Measurements from ENCODE around the gene SPON2. TPM values are rescaled to one million over a fixed set of nuclear protein-coding genes. Genes with fewer than 3 reads are reported as not detected.

The SPON2 gene
- total RNA-seq, 2 experiments from 2014 or later: 8.4 to 35.3 TPM

DNA sequence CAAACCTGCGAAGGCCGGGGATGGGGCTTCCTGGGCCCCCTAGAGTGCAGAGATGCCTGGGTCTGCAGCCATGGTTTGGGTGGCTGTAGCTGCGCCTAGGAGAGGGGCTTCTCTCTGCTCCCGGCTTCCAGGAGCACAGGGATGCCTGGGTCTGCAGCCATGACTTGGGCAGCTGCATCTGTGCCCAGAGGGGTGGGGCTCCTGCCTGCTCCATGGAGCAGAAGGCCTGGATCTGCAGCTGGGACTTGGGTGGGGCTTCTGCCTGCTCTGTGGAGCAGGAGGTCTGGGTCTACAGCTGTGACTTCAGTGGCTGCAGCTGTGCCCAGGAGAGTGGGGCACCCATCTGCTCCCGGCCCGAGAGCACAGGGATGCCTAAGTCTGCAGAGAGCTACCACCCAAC lies 20.8 kb downstream of the SPON2 start:
- Histone ChIP-seq H3K27ac (ENCODE audit: low read depth, low read length, poor library complexity, severe bottlenecking) (no peak overlapping the region), H2AFZ (ENCODE audit: low read length) (no peak overlapping the region), H3K4me1 (ENCODE audit: insufficient read depth, low read length, poor library complexity, severe bottlenecking) (peaks cover 18% of the 10 kb centered on the region), H3K9me2 (ENCODE audit: insufficient read depth, low read length) (no peaks in the 10 kb centered on the region), H3K36me3 (ENCODE audit: insufficient read depth, low read length) (no peaks in the 10 kb centered on the region), H4K20me1 (ENCODE audit: insufficient read depth, low read length) (no peaks in the 10 kb centered on the region), H3K4me3 (ENCODE audit: low read depth, low read length, poor library complexity, severe bottlenecking) (no peak overlapping the region), H3K9me3 (ENCODE audit: low read length) (peaks cover 7% of the 10 kb centered on the region; the same call in 1 of the 2 replicates), H3K79me2 (ENCODE audit: insufficient read depth, low read depth, low read length) (no peaks in the 10 kb centered on the region), H3K4me2 (ENCODE audit: low read length) (no peak overlapping the region)
- no peak for DNase-seq (ENCODE audit: low spot score)
- ChIA-PET CTCF (ENCODE audit: unreplicated experiment) (no interaction called here), POLR2A (no interaction called here)
- BruUV-seq (replicated peaks): no TSS peak
- TF ChIP-seq CTCF (conservative IDR thresholded peaks at IDR 0.05; ENCODE audit: low read length) (no peak), EZH2phosphoT487 (IDR thresholded peaks at IDR 0.05; ENCODE audit: borderline replicate concordance, low read depth, low read length) (no peak)
- intact Hi-C loops (cut with micrococcal nuclease; ENCODE audit: unreplicated experiment): no loop called here

- Histone ChIP-seq H3K9me2 (ENCODE audit: insufficient read depth, low read length) (no peaks in the 10 kb centered on the region), H3K4me3 (ENCODE audit: low read depth, low read length, poor library complexity, severe bottlenecking) (no peak overlapping the region), H3K36me3 (ENCODE audit: insufficient read depth, low read length) (no peaks in the 10 kb centered on the region), H2AFZ (ENCODE audit: low read length) (no peak overlapping the region), H3K27ac (ENCODE audit: low read depth, low read length, poor library complexity, severe bottlenecking) (no peak overlapping the region), H3K4me1 (ENCODE audit: insufficient read depth, low read length, poor library complexity, severe bottlenecking) (peaks cover 18% of the 10 kb centered on the region), H3K4me2 (ENCODE audit: low read length) (no peak overlapping the region), H4K20me1 (ENCODE audit: insufficient read depth, low read length) (no peaks in the 10 kb centered on the region), H3K9me3 (ENCODE audit: low read length) (peaks cover 7% of the 10 kb centered on the region; the same call in 1 of the 2 replicates), H3K79me2 (ENCODE audit: insufficient read depth, low read depth, low read length) (no peaks in the 10 kb centered on the region)
- intact Hi-C loops (cut with micrococcal nuclease; ENCODE audit: unreplicated experiment): no loop called here
- TF ChIP-seq EZH2phosphoT487 (IDR thresholded peaks at IDR 0.05; ENCODE audit: borderline replicate concordance, low read depth, low read length) (no peak), CTCF (conservative IDR thresholded peaks at IDR 0.05; ENCODE audit: low read length) (no peak)
- ChIA-PET POLR2A (no interaction called here), CTCF (ENCODE audit: unreplicated experiment) (no interaction called here)
- no TSS peak for BruUV-seq (replicated peaks)
- no peak for DNase-seq (ENCODE audit: low spot score)
Observed at GRCh38 chr4:1150875-1151274, 21.5 kb downstream of the SPON2 start.

DNA sequence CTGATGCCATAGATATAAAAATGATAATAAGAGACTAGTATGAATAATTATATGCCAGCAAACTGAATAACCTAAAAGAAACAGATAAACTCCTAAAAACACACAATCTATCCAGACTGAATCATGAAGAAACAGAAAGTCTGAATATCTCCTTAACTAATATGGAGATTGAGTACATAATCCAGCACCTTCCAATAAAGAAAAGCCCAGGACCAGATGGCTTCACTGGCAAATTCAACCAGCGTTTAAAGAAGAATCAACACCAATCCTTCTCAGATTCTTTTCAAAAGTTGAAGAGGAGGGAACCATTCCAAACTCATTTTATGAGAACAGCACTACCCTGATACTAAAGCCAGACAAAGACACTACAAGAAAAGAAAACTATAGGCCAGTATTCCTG lies 32.5 kb downstream of the SPON2 start:
- TF ChIP-seq EZH2phosphoT487 (IDR thresholded peaks at IDR 0.05; ENCODE audit: borderline replicate concordance, low read depth, low read length): no peak
- no peak for TF ChIP-seq CTCF (conservative IDR thresholded peaks at IDR 0.05; ENCODE audit: low read length)
- BruUV-seq (replicated peaks): no TSS peak
- POLR2A ChIA-PET: no interaction called here

More for the DNA sequence above, 32.5 kb downstream of the SPON2 start:
- Histone ChIP-seq H3K79me2 (ENCODE audit: insufficient read depth, low read depth, low read length) (no peaks in the 10 kb centered on the region), H4K20me1 (ENCODE audit: insufficient read depth, low read length) (no peaks in the 10 kb centered on the region), H3K4me1 (ENCODE audit: insufficient read depth, low read length, poor library complexity, severe bottlenecking) (peaks cover 7% of the 10 kb centered on the region), H3K36me3 (ENCODE audit: insufficient read depth, low read length) (no peaks in the 10 kb centered on the region), H3K4me2 (ENCODE audit: low read length) (no peak overlapping the region), H2AFZ (ENCODE audit: low read length) (no peak overlapping the region), H3K9me3 (ENCODE audit: low read length) (no peaks in the 10 kb centered on the region), H3K9me2 (ENCODE audit: insufficient read depth, low read length) (no peaks in the 10 kb centered on the region), H3K27ac (ENCODE audit: low read depth, low read length, poor library complexity, severe bottlenecking) (no peak overlapping the region), H3K4me3 (ENCODE audit: low read depth, low read length, poor library complexity, severe bottlenecking) (no peak overlapping the region)
- CTCF ChIA-PET (ENCODE audit: unreplicated experiment): no interaction called here
- no peak for DNase-seq (ENCODE audit: low spot score)
- intact Hi-C loops (cut with micrococcal nuclease; ENCODE audit: unreplicated experiment): loop anchor here (10.0 kb wide), 1 partner anchor 405 kb away; no protein-coding TSS in a partner anchor
